Measurements from ENCODE around the gene DCP1B.

Gene DCP1B

GRCh38 chr12:1934831-1935230, 69.4 kb downstream of the DCP1B start:
- no peak for DNase-seq (ENCODE audit: low read depth)

DNA sequence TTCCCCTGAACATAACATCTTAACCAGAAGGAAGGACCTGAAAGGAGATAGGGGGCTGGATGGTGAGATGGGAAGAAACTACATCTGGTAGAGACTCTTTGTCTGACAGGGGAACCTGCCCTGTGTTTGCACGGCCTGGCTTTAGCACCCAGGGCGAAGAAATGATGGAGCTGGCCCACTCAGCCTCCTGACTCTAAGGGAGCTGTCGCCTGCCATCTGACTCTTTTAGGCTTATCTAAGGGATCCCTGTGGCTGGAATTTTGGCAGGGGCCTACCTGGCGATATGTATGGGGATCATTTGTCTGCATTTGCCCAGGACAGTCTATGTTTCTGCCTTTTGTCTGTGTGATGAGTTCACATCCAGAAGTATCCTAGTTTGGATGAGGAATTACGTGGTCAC, 70.2 kb downstream of the DCP1B start:
- no peak for DNase-seq (ENCODE audit: low read depth)

DNA sequence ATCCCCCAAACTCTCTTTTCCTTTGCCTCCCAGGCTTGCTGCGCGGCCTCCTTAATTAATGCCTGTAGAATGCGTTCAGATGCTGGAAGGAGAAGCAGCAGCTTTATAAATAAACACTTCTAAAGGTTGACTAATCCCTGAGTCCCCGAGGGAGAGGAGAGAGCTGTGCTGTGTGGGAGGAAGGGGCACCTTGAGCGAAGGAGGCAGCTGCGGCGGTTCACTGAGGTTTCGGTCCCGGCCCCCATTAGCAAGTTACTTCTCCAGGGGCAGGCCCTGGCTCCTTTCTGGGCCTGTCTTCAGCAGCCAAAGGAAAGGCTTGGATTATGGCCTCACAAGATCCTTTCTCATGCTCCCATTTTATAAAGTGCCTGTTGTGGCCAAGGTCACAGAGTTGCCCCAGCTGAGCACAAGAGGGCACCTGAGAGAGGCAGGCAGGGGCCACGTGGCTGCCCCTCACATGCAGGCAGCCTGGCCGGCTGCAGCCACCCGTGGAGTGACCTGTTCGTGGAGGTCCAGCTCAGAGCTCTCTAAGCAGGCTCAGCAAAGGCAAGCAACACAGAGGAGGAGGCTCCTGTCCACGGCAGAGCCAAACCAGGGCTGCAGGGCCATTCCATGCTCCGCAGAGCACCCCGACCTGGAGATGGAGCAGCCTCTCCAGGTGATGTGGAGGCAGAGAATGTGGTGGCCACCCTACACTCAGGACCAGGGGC, 70.8 kb downstream of the DCP1B start:
- DNase-seq (ENCODE audit: low read depth), result no peak

GRCh38 chr12:1932264-1932777, 71.9 kb downstream of the DCP1B start:
- no peak for DNase-seq (ENCODE audit: low read depth)

GRCh38 chr12:1931642-1932041, 72.6 kb downstream of the DCP1B start:
- no peak for DNase-seq (ENCODE audit: low read depth)

- DNase-seq (ENCODE audit: low read depth), result no peak
These were observed 73.3 kb downstream of the DCP1B start for GRCh38 chr12:1930803-1931597.

GRCh38 chr12:1929985-1930802, 74.1 kb downstream of the DCP1B start:
- DNase-seq (ENCODE audit: low read depth), result no peak

DNA sequence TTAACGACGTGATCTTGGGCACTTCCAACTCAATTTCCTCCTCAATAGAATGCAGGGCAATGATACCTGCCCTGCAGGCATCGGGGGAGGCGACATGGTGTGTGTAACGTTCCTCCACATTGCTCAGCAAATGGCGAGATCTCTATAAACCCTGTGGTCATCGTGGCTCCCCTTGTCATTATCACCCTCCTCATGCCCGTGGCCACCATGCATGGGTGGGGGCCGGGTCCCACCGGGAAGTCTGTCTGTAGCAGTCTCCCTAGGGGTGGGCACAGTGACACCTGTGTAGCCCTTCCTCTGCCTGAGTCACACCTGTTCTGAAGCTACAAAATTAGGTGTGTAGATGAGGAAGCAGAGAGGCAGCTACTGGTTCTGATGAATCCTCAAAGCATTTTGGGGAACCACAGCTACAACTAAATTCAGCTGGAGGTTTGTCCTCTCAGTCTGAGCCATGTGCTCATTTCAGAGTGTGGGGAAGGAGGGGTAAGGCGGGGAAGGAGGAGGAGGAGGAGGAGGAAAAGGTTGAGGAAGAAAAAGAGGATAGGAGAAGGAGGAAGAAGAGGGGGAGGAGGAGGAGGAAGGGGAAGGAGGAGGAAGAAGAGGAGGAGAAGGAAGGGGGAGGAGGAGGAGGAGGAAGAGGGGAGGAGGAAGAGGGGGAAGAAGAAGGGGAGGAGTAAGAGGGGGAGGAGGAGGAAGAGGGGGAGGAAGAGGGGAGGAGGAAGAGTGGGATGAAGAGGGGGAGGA, 74.8 kb downstream of the DCP1B start:
- DNase-seq (ENCODE audit: low read depth), result no peak

GRCh38 chr12:1928439-1929121, 75.7 kb downstream of the DCP1B start:
- DNase-seq (ENCODE audit: low read depth), result no peak

GRCh38 chr12:1927751-1928351, 76.4 kb downstream of the DCP1B start:
- DNase-seq (ENCODE audit: low read depth), result no peak

GRCh38 chr12:1927051-1927680, 77.1 kb downstream of the DCP1B start:
- DNase-seq (ENCODE audit: low read depth), result no peak

- no peak for DNase-seq (ENCODE audit: low read depth)
These were observed 78.0 kb downstream of the DCP1B start for GRCh38 chr12:1926251-1926657.

DNA sequence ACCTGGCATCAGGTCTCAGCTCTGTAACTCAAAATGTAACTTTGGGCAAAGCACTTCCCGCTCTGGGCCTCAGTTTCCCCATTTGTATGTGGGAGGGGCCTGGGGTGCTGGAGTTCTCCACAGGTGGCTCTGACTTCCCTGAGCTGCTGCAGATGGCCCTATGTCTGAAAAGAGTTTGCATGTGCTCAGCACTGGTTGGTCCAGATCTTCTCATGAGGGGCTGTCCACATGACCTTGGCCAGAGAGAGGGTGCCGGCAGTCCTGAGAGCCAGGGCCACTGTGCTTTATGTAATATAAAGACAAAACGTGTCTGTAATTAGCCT, 78.6 kb downstream of the DCP1B start:
- DNase-seq (ENCODE audit: low read depth), result no peak

DNA sequence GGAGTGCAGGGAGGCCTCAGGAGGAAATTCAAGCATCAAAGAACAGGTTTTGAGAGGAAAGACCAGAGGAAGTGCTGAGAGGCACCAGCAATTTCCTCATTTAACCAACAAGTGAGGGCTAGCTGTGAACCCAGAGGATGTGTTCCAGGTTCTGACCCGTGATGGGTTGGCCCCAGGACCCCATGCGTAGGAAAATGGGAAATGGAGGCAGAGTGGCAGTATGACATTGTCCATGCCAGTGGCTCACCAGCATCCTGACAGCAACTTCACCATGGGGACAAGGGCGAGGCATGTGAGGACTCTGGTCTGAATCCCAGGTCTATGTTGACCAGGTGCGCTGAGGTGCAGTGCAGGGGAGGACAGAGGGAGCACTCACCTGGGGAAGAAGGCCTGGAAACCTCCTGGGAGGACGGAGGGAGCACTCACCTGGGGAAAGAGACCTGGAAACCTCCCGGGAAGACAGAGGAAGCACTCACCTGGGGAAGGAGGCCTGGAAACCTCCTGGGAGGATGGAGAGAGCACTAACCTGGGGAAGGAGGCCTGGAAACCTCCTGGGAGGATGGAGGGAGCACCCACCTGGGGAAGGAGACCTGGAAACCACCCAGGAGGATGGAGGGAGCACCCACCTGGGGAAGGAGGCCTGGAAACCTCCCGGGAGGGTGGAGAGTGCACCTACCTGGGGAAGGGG, 79.1 kb downstream of the DCP1B start:
- DNase-seq (ENCODE audit: low read depth), result no peak

DNA sequence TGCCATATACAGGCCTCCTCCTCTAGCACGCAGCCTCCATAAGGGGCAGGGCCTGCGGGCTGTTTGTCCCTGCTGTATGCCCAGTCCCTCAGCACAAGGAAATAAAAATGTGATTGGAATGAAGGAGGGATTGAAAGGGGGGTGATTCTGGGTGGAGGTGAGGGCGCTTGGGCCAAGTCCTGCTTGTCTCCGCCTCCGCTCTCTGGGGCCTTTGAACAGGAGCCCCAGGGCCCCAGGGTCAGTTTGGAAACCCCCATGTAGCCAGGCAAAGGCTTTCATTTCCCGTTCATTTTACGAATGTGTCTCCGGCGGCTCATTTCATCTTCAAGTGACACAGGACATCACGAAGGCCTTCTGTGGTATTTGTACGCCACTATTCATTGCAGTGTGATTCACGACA, 81.3 kb downstream of the DCP1B start:
- no peak for DNase-seq (ENCODE audit: low read depth)

GRCh38 chr12:1922075-1922709, 82.1 kb downstream of the DCP1B start:
- DNase-seq (ENCODE audit: low read depth), result no peak

GRCh38 chr12:1920971-1921370, 83.3 kb downstream of the DCP1B start:
- no peak for DNase-seq (ENCODE audit: low read depth)

DNA sequence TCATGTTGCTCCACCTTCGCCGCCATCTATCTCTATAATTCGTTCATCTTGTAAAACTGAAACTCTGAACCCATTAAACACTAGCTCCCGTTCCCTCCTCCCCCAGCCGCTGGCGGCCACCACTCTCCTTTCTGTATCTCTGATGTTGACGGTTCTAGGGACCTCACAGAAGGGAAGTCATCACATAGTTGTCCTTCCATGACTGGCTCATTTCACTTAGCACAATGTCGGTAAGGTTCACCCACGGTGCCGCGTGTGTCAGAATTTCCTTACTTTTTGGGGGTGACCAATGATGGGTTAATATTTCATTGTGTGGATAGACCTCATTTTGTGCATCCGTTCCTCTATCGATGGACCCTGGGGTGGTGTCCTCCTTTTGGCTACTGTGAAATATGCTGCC, 83.8 kb downstream of the DCP1B start:
- DNase-seq (ENCODE audit: low read depth), result no peak

DNA sequence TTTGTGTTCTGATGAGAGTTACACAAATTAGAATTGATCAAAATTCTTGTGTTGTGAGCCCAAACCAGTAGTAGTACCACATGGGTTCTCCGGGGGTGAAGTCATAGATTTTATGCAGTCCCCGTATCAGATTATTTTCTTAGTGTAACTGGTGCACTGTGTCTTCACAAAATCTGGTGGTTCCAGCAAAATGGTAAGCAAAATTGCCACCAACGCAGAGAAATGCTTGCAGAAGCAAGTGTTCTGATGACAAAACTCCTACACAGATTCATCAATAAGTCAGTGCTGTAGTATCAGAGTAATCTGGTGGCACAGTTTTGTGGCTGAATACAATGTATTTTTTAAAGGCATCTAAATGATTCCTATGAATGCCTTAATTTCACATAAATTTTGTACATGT, 84.5 kb downstream of the DCP1B start:
- DNase-seq (ENCODE audit: low read depth), result no peak

Measured in stimulated activated CD4-positive, alpha-beta T cell treated with anti-CD3 and anti-CD28 coated beads, Interleukin-2, amount 100 ng/mL, for 4 hours (primary cell).